Spinal cord (tissue), 10 donors: ENCODE data around the gene AHSA1. TPM values are rescaled to one million over a fixed set of nuclear protein-coding genes. Genes with fewer than 3 reads are reported as not detected.

Experiments used
- DNase-seq, 6 donors: peaks; one replicate each; pipeline versions ENCODE4 v3.0.0 to v3.0.0-alpha.2; 2013 to 2015; ENCODE audit warnings: low spot score in 6 of 6, low read depth in 4 of 6
- H3K27ac ChIP-seq: one replicate; pipeline ENCODE4 v1.5.1; 2013; ENCODE audit warnings: low read depth, low read length, control low read depth
- H3K27me3 ChIP-seq: one replicate; pipeline ENCODE4 v1.6.1; 2013; ENCODE audit warnings: low read length; ENCODE audit not compliant: control insufficient read depth, insufficient read depth
- H3K36me3 ChIP-seq: one replicate; pipeline ENCODE4 v1.6.1; 2013; ENCODE audit warnings: low read length; ENCODE audit not compliant: control insufficient read depth, insufficient read depth
- H3K4me1 ChIP-seq: one replicate; pipeline ENCODE4 v1.6.1; 2013; ENCODE audit warnings: low read length; ENCODE audit not compliant: control insufficient read depth, insufficient read depth
- H3K4me3 ChIP-seq: one replicate; pipeline ENCODE4 v1.5.1; 2013; ENCODE audit warnings: low read depth, low read length, control low read depth
- H3K9me3 ChIP-seq: one replicate; pipeline ENCODE4 v1.6.1; 2013; ENCODE audit warnings: low read length; ENCODE audit not compliant: control insufficient read depth, insufficient read depth
- WGBS: methylation state at CpG from one replicate; pipeline ENCODE4 v1.1.5; 2013; ENCODE audit warnings: missing lambda C conversion rate; ENCODE audit not compliant: insufficient coverage; 5-methylcytosine and 5-hydroxymethylcytosine counted together
- polyA plus RNA-seq, 2 donors: library from polyadenylated mRNA; unstranded; fragments of 120-200 nt; gene quantifications; one replicate each; pipeline ENCODE4 v1.2.1, GENCODE V29; 2013; ENCODE audit not compliant: insufficient read length in 2 of 2
- total RNA-seq, 2 donors: library from RNA; depleted of rRNA in 1 of 2; stranded (reverse); fragments of 120-200 nt in 1 of 2; fragments of >200 nt in 1 of 2; gene quantifications; one replicate each; pipeline versions ENCODE4 v1.2.3 to v1.2.4, GENCODE V29; 2013 to 2014
- donor health status: healthy.

The AHSA1 gene
- total and polyA plus RNA-seq, 4 donors: 129 to 227 (median 190) TPM

DNA sequence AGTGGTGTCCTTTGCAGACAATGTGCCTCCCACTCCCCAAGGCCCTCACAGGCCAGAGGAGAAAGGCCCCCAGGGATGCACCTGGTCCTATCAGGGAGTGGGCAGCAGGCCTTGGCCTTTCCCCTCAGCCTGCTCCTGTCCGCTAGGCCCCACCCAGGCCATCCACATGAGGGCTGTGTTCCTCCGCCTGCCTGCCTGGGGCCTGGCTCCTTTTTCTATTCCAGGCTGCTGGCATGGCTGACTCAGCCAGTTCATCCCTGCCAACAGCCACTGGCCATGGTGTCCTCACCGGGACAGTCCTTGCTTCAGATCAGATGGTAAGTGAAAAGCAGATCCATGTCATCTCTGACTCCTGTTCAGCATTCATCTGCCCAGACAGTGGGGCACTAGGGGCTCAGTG lies 27.4 kb downstream of the AHSA1 start:
- no peak overlapping the region for H3K4me3 ChIP-seq
- no peaks in the 10 kb centered on the region for H3K27me3 ChIP-seq
- DNase-seq: no peak
- H3K36me3 ChIP-seq: peaks cover 12% of the 10 kb centered on the region
- peaks cover 4% of the 10 kb centered on the region for H3K4me1 ChIP-seq
- no peak overlapping the region for H3K27ac ChIP-seq
- 84% methylated on average over 3 of the region's 3 CpGs for WGBS
- no peaks in the 10 kb centered on the region for H3K9me3 ChIP-seq

DNA sequence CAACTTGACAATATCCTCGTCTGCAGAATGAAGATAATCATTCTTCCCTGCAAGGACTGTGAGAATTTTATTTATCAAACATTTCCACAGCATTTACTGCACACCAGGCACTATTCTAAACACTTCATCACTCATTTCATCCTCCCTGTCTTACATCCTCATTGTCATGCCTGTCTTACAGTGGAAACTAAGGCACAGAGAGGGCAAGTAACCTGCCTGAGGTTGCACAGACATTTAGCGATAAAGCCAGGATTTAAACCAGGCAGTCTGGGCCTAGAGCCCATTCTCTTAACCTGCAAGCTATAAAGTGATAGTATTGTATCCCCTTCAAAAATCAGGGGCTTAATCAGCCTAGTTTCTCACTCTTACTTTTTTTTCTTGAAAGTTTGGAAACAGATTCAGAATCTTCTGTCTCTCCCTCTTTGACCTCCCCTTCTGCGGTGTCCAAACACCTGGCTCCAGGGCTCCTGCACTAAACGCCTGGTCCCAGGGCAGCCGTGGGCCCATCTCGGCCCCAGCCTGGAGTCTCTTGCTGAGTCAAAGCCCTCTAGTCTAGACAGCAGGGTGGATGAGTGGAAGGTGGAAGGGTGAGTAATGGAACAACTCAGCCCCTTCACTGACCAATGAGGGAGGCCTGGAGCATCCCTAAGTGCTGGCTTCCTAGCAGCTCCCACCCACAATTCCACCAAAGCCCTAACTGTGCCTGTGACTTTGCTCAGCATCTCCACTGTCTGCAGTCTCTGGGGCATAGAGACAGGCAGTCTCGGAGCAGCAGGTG lies 28.2 kb downstream of the AHSA1 start:
- Histone ChIP-seq H3K36me3 (peaks cover 12% of the 10 kb centered on the region), H3K4me3 (no peak overlapping the region), H3K4me1 (peaks cover 4% of the 10 kb centered on the region), H3K27ac (no peak overlapping the region), H3K9me3 (no peaks in the 10 kb centered on the region), H3K27me3 (no peaks in the 10 kb centered on the region)
- 81% methylated on average over 5 of the region's 7 CpGs for WGBS
- no peak for DNase-seq

DNA sequence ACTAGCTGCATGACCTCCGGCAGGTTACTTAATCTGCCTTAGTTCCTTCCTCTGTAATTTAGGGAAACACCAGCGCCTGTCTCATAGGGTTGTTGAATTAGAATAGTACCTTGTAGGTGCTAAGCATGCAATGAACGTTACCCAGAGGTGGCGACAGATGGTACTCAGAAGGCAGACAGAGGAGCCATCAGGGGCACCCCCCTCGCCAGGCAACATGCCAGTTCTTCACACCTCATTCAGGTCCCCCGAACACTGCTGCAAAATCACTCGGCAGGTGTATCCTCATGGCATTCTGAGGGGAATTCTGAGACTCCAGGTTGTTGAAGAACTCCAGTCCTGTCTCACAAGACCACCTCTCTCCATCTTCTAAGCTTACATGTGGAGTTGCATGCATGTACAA lies 30.7 kb downstream of the AHSA1 start:
- no peaks in the 10 kb centered on the region for H3K9me3 ChIP-seq
- no peak overlapping the region for H3K27ac ChIP-seq
- no peak overlapping the region for H3K4me3 ChIP-seq
- no peaks in the 10 kb centered on the region for H3K27me3 ChIP-seq
- peaks cover 4% of the 10 kb centered on the region for H3K4me1 ChIP-seq
- DNase-seq: no peak
- WGBS: 82% methylated on average over 6 of the region's 7 CpGs
- H3K36me3 ChIP-seq: peaks cover 9% of the 10 kb centered on the region

DNA sequence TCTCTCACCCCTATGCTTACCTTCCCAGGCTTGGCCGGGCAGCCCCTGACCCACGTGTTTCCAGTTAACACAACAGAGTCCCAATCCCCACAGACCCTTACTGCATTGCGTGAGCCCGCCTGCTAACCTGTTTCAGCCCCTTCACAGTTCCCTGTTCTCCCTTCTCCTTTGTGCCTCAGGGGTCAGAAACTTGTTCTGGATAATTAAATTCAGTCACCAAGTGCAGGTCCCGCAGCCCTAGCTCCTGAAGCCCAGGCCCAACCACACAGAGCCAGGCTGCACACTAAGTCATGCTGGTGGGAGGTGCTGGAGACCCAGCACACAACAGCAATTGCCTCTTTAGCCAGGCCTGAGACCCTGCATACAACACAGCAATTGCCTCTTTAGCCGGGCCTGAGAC lies 31.1 kb downstream of the AHSA1 start:
- H3K9me3 ChIP-seq: no peaks in the 10 kb centered on the region
- DNase-seq: no peak
- H3K27me3 ChIP-seq: no peaks in the 10 kb centered on the region
- H3K27ac ChIP-seq: no peak overlapping the region
- no peak overlapping the region for H3K4me3 ChIP-seq
- peaks cover 4% of the 10 kb centered on the region for H3K4me1 ChIP-seq
- 88% methylated on average over 5 of the region's 6 CpGs for WGBS
- H3K36me3 ChIP-seq: peaks cover 9% of the 10 kb centered on the region

DNA sequence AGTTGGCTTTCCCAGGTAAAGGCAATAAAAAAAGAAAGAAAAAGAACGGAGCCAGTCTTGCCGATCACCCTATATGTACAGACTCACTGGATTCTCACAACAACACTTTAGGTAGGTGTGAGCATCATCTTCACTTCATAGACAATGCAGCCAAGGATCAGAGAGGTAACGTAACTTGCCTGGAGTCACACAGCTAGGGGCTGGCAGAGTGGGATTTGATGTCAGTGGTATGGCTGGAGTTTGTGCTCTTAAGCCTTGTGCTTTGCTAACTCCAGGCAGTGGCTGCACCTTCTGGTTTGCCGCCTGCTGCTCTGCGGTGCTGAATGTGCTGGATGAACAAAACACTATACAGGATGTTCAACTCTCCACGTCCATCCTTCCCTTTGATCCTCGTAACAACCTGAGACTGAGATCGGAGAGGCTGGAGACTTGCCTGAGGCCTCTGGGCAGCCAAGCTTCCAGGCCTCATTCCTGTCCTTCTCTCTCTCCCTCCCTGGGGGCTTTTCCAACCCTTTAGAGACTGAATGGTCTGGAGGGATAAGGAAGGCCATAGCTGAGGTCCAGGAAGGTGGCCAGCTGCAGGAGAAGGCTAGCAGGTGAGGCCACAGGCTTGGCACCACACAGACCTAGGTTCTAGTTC lies 32.6 kb downstream of the AHSA1 start:
- Histone ChIP-seq H3K4me1 (peaks cover under 1% of the 10 kb centered on the region), H3K9me3 (no peaks in the 10 kb centered on the region), H3K36me3 (no peaks in the 10 kb centered on the region), H3K27ac (no peak overlapping the region), H3K4me3 (no peak overlapping the region), H3K27me3 (no peaks in the 10 kb centered on the region)
- no peak for DNase-seq
- 78% methylated on average over 5 of the region's 8 CpGs for WGBS

DNA sequence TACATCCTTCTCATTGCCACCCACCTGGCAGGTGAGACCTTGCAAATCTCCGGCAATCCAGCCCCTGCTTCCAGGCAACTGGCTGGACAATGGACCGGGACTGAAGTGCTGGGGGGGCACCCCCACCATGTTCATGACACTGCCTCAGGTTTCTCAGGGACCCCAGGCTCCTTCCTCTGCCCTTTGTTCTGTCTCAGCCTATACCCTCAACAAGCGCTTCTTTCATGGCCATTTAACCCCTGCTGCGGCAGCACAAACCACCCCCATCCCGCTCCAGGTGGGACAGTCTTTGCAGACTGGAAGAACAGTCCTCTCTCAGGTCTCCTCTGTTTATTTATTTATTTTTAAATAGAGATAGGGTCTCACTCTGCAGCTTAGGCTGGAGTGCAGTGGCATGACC lies 33.2 kb downstream of the AHSA1 start:
- WGBS: 68% methylated on average over 3 of the region's 5 CpGs
- Histone ChIP-seq H3K4me3 (no peak overlapping the region), H3K27ac (no peak overlapping the region), H3K4me1 (no peaks in the 10 kb centered on the region), H3K27me3 (no peaks in the 10 kb centered on the region), H3K9me3 (no peaks in the 10 kb centered on the region), H3K36me3 (no peaks in the 10 kb centered on the region)
- DNase-seq: no peak

DNA sequence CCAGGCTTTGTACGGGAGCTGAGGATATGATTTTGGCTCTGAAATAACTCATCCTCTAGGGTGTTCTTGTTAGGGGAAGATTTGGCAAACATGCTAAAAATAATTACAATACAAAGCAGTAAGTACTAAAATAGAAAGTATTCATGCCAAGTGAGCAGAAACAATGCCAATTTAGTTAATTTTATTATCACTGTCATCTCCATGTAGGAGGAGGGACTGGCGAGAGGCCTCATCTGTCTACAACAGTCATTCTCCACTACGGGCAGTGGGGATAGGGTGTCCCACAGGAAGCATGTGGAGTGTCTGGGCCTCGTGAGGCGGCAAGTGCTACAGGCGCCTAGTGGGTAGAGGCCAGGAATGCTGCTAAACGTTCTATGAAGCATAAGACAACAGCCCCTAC lies 37.4 kb downstream of the AHSA1 start:
- WGBS: no CpG with 5 or more reads among the region's 7 CpGs
- Histone ChIP-seq H3K27me3 (peaks cover 21% of the 10 kb centered on the region), H3K36me3 (no peaks in the 10 kb centered on the region), H3K4me3 (no peak overlapping the region), H3K27ac (no peak overlapping the region), H3K4me1 (peaks cover 16% of the 10 kb centered on the region), H3K9me3 (no peaks in the 10 kb centered on the region)
- DNase-seq: peak in 2 of 6 donors; percentile 30 to 88

DNA sequence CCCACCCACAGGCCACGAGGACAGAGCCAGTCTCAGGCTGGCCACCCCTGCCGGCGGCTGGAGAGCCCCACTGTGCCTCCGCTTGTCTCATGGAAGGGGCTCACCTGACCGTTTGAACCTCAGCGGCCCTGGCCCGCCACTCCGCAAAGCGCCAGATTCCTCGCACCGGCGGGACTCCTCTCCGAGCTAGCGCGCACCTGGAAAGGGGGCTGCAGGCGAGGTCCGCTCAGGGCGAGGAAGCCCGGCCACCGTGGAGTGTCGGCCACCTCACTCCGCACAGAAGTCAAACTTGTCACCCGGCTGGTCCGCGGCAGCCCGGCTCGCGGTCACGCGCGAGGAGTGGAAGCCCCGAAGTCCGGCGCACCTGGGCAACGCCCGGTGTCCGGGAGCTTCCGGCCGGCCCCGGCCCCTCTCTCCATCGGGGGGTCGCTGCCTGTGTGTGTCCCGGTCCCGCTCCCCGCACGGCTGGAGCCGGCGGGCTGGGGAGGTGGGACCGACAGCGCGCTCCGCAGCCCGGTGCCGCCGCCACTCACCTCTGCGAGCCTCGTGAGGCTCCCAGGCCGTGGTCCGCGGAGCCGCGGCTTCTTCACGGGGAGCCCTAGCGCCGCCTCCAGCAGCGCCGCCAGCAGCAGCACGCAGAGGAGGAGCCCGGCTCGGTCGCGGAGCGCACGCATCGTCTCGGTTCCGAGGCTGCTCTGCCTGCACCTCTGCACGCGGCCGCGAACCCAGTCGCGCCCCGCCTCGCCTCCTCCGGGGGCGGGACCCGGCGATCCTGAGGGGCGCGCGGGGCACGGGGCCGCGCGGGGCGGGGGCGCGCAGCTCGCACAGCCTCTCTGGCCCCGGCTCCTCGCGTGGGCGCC lies 40.5 kb downstream of the AHSA1 start, which contains the start of gene ISM2:
ISM2 (minus strand) TSS at position 697 of the 860 bp plus-strand sequence; CDS start at position 674, 23 bp downstream.
- Histone ChIP-seq H3K27me3 (peaks cover 22% of the 10 kb centered on the region), H3K4me3 (peak within 1 kb of the TSS; percentile 26), H3K36me3 (no peaks in the 10 kb centered on the region), H3K4me1 (peaks cover 16% of the 10 kb centered on the region), H3K27ac (no peak within 1 kb of the TSS), H3K9me3 (no peaks in the 10 kb centered on the region)
- peak in 4 of 6 donors; percentile 17 to 77 (median 38) for DNase-seq
- 2% methylated on average over 104 of the region's 104 CpGs for WGBS

DNA sequence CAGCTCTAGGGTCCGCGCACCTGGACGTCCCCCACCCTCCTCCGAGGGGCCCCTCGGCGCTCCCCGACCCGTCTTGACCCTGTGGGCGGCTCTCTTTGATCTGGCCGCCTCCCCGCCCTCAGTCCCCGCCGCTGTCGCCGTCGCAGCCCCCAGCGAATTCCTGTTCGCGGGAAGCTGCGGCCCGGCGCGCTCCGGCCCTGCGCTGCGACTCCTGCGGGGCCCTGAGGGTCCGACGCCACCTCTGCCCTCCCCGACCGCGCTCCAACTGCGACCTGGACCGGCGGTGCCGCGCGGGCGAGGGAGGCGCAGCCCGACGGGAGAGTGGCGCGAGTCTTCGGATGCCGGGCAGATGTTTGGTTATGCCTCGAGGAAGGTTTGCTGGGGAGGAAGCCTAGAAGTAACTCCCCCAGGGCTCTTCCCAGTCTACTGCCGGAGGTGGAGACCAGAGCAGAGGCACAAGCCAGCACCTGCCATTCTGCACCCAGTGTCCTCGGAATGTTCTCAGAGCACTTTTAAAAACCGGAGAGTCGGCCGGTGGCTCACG lies 41.2 kb downstream of the AHSA1 start:
- WGBS: 4% methylated on average over 49 of the region's 53 CpGs
- H3K4me1 ChIP-seq: peaks cover 16% of the 10 kb centered on the region
- no peaks in the 10 kb centered on the region for H3K9me3 ChIP-seq
- H3K27ac ChIP-seq: no peak overlapping the region
- peaks cover 22% of the 10 kb centered on the region for H3K27me3 ChIP-seq
- H3K36me3 ChIP-seq: no peaks in the 10 kb centered on the region
- peak overlapping the region; percentile 26 for H3K4me3 ChIP-seq
- peak in 1 of 6 donors; percentile 19 for DNase-seq
